ENCODE results near the gene RUSF1.

The RUSF1 gene

DNA sequence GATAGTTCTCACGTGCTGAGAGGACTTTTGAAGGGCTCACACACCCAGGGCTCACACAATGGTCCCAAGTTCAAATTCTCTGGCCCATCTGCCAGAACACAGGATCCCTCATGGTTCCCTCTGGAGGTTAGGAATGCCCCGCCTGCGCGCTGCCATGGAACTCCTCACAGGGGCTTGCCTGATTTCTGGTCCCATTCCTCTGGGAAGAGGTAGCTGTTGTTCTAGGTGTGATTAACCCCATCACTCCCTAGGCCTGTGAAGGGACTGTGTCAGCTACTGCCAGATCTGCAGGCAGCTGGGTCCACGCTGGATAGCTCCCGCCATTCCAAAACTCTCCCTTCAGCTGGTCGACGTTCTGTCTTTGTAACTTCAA, 51.2 kb downstream of the RUSF1 start:
- Histone ChIP-seq H3K27me3 (ENCODE audit: low read length) (no peaks in the 10 kb centered on the region), H3K4me3 (ENCODE audit: insufficient read depth, low read length, poor library complexity, severe bottlenecking) (no peak overlapping the region), H3K27ac (ENCODE audit: low read depth, low read length) (no peak overlapping the region), H2AFZ (ENCODE audit: low read depth, low read length, severe bottlenecking) (no peak overlapping the region), H3K9me3 (ENCODE audit: insufficient read depth, low read length) (no peaks in the 10 kb centered on the region), H3K9ac (ENCODE audit: low read length) (no peak overlapping the region), H4K20me1 (ENCODE audit: low read depth, low read length) (peaks cover 11% of the 10 kb centered on the region; the same call in 1 of the 2 replicates), H3K79me2 (ENCODE audit: insufficient read depth, low read length) (peaks cover 38% of the 10 kb centered on the region), H3K4me2 (ENCODE audit: low read depth, low read length, poor library complexity, severe bottlenecking) (peak overlapping the region; percentile 79), H3K36me3 (ENCODE audit: low read length) (no peaks in the 10 kb centered on the region), H3F3A (ENCODE audit: insufficient read depth) (0 out of 2 replicates have a peak, but pooled peaks cover 8% of the 10 kb centered on the region), H3K9me2 (replicated peaks; ENCODE audit: insufficient read depth, low read length) (no peaks in the 10 kb centered on the region)
- TF ChIP-seq, protein P1, sequence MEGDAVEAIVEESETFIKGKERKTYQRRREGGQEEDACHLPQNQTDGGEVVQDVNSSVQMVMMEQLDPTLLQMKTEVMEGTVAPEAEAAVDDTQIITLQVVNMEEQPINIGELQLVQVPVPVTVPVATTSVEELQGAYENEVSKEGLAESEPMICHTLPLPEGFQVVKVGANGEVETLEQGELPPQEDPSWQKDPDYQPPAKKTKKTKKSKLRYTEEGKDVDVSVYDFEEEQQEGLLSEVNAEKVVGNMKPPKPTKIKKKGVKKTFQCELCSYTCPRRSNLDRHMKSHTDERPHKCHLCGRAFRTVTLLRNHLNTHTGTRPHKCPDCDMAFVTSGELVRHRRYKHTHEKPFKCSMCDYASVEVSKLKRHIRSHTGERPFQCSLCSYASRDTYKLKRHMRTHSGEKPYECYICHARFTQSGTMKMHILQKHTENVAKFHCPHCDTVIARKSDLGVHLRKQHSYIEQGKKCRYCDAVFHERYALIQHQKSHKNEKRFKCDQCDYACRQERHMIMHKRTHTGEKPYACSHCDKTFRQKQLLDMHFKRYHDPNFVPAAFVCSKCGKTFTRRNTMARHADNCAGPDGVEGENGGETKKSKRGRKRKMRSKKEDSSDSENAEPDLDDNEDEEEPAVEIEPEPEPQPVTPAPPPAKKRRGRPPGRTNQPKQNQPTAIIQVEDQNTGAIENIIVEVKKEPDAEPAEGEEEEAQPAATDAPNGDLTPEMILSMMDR (IDR thresholded peaks at IDR 0.05; ENCODE audit: insufficient read depth, low read length, poor library complexity, severe bottlenecking), result no peak
- no peak for TF ChIP-seq EZH2phosphoT487 (conservative IDR thresholded peaks at IDR 0.05; ENCODE audit: low read length)

DNA sequence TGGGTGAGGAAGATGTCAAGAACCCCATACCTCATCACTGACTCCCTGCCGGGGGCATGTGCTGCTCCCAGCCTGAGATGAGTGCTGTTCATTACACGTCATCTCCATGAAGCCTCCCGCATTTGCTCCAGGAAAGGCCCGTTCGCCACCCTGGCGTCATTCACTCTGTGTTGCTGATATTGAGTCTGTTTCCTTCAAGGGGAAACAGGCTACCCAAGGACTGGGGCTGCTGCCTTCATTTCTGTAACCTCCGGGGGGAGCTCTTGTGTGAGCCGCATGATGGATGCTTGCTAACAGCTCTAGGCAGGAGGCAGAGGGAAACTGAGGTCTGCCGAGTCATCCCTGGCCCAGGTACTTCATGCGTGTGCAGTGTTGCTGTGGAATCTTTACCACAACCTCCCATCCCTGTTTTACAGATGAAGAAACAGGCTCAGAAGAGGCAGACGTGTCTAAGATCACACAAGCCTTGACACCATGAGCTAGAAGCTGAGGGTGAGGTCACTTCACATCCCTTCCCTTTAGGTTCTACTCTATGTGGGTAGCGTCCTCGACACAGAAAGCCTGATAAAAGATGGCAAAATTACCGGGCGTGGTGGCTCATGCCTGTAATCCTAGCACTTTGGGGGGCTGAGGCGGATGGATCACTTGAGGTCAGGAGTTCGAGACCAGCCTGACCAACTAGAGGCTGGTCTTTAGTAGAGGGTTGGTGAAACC, 52.4 kb downstream of the RUSF1 start:
- H4K20me1 ChIP-seq (ENCODE audit: low read depth, low read length), result peaks cover 11% of the 10 kb centered on the region; the same call in 1 of the 2 replicates
- H3K27ac ChIP-seq (ENCODE audit: low read depth, low read length), result no peak overlapping the region
- H3K79me2 ChIP-seq (ENCODE audit: insufficient read depth, low read length), result peaks cover 38% of the 10 kb centered on the region
- H2AFZ ChIP-seq (ENCODE audit: low read depth, low read length, severe bottlenecking), result no peak overlapping the region
- H3K9me3 ChIP-seq (ENCODE audit: insufficient read depth, low read length), result no peaks in the 10 kb centered on the region
- no peaks in the 10 kb centered on the region for H3K27me3 ChIP-seq (ENCODE audit: low read length)
- H3K4me2 ChIP-seq (ENCODE audit: low read depth, low read length, poor library complexity, severe bottlenecking), result peak overlapping the region; percentile 15
- H3K36me3 ChIP-seq (ENCODE audit: low read length), result no peaks in the 10 kb centered on the region
- no peaks in the 10 kb centered on the region for H3K9me2 ChIP-seq (replicated peaks; ENCODE audit: insufficient read depth, low read length)
- TF ChIP-seq EZH2phosphoT487 (conservative IDR thresholded peaks at IDR 0.05; ENCODE audit: low read length), result no peak
- TF ChIP-seq, protein P1 (IDR thresholded peaks at IDR 0.05; ENCODE audit: insufficient read depth, low read length, poor library complexity, severe bottlenecking), result peak; percentile 58
- H3K9ac ChIP-seq (ENCODE audit: low read length), result no peak overlapping the region
- no peak overlapping the region for H3K4me3 ChIP-seq (ENCODE audit: insufficient read depth, low read length, poor library complexity, severe bottlenecking)
- 0 out of 2 replicates have a peak, but pooled peaks cover 8% of the 10 kb centered on the region for H3F3A ChIP-seq (ENCODE audit: insufficient read depth)

DNA sequence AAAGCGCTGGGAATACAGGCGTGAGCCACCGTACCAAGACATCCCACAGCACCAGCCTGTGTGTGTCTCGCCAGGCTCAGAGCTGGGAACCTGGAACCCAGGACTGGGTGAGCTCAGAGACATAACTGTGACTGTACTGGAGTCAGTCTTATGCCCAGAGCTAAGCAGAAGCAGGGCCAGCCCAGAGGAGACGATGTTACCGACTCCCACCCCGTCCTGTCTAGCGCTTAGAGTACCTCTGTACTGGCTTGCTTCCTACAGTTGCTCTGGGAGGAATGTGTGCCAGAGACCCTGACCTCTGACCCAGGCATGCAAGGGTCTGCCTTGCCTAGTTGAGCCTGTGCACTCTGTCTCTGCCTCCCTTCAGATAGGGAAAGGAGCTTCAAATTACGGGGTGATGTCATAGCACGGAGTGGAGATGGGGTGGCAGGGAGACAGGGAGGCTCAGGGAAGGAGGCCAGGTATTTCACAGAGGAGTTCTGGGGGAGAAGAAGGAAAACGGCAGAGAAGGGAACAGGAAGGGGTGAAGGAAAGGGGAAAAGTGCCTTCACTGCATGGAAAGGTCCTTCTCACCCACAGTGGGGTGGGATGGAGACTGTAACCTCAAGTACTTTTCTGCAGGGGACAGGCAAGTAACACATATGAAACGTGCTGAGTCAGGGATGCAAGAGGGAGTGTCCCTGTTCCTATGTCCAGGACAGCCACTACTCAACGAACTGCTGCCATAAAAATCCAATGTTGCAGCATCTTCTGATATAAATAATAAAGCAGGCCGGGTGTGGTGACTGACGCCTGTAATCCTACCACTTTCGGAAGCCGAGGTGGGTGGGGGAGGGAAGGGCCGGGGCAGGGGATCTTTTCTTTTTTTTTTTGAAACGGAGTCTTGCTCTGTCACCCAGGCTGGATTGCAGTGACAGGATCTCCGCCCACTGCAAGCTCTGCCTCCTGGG, 54.7 kb downstream of the RUSF1 start:
- Histone ChIP-seq H4K20me1 (ENCODE audit: low read depth, low read length) (peaks cover 7% of the 10 kb centered on the region; the same call in 1 of the 2 replicates), H3K9me2 (replicated peaks; ENCODE audit: insufficient read depth, low read length) (no peaks in the 10 kb centered on the region), H3F3A (ENCODE audit: insufficient read depth) (0 out of 2 replicates have a peak, but pooled peaks cover 4% of the 10 kb centered on the region), H3K4me2 (ENCODE audit: low read depth, low read length, poor library complexity, severe bottlenecking) (no peak overlapping the region), H3K27ac (ENCODE audit: low read depth, low read length) (no peak overlapping the region), H3K4me3 (ENCODE audit: insufficient read depth, low read length, poor library complexity, severe bottlenecking) (no peak overlapping the region), H3K27me3 (ENCODE audit: low read length) (no peaks in the 10 kb centered on the region), H3K9ac (ENCODE audit: low read length) (no peak overlapping the region), H3K9me3 (ENCODE audit: insufficient read depth, low read length) (no peaks in the 10 kb centered on the region), H3K79me2 (ENCODE audit: insufficient read depth, low read length) (peaks cover 34% of the 10 kb centered on the region), H2AFZ (ENCODE audit: low read depth, low read length, severe bottlenecking) (no peak overlapping the region), H3K36me3 (ENCODE audit: low read length) (no peaks in the 10 kb centered on the region)
- no peak for TF ChIP-seq EZH2phosphoT487 (conservative IDR thresholded peaks at IDR 0.05; ENCODE audit: low read length)
- TF ChIP-seq, protein P1 (IDR thresholded peaks at IDR 0.05; ENCODE audit: insufficient read depth, low read length, poor library complexity, severe bottlenecking), result no peak
